Middle frontal gyrus (tissue), 1 donor: ENCODE results near the gene DNAI7.

Experiments
- DNase-seq: peaks from one replicate; pipeline ENCODE4 v3.0.0-alpha.2; 2015; ENCODE audit warnings: low spot score; ENCODE audit errors: extremely low spot score

Gene DNAI7

DNA sequence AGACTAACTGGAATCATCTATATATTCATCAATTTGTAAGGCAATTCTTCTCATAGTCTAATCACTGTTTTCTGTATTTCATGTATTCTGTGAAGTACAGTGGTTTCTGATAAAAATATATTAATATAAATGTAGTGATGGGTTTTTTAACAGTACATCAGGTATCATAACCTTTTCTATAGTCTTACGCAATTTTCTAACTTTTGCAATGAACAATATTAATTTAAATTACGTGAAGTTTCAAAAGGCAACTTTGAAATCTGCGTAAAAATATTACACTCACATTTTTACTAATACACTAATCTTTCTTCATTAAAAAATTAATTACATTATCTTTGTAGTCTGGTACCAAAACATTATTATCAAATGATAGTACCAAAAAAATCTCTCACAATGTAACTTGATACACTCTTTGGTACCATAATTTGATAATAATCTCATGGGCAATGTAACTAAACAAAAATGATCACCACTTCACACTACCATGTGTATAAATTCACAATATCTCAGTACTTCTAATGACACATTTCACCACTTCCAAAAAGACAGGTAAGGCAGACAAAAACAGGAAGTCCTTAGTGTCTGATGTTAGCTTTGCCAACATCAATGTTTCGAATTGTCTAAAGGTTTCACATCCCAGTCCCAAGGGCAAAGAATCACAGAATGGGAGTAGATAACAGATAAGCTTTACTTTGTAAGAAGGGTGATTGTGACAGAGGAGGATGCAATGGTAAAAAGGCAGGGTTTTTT, 8.7 kb downstream of the DNAI7 start:
- DNase-seq = no peak

DNA sequence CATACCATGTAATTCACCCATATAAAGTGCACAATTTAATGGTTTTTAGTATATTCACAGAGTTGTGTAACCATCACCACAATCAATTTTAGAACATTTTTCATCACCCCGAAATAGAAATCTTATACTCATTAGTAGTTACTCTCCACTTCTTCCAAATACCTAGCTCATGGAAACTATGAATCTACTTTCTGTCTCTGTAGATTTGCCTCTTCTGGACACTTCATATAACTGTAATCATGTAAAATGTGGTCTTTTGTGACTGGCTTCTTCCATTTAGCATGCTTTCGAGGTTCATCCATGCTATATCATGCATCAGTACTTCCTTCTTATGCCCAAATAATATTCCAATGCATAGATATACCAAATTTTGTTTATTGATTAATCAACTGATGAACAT, 10.8 kb downstream of the DNAI7 start:
- DNase-seq = no peak

DNA sequence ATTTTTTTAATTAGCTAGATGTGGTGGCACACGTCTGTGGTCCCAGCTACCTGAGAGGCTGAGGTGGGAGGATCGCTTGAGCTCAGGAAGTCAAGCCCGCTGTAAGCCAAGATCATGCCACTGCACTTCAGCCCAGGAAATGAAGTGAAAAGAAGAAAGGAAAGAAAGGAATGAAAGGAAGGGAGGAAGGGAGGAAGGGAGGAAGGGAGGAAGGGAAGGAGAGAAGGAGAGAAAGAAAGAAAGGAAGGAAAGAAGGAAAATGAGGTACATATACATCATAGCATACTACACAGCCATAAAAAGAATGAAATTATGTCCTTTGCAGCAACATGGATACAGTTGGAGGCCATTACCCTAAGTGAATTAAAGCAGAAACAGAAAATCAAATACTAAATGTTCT, 12.2 kb downstream of the DNAI7 start:
- DNase-seq = no peak

DNA sequence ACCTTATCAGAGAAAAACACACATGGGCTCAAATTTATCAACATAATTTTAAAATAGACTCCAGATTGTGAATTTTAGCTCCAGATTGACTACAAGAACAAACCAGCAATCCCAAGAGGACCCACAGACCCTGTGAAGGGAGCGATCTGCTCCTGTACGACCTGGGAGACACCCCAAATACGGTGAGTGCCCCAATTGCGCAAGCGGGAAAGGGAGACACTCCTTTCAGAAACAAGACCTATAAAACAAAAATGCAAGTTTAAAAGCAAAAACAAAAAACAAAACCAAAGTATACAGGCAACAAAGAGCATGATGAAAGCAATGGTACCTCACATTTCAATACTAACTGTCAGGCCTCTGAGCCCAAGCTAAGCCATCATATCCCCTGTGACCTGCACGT, 32.1 kb downstream of the DNAI7 start:
- DNase-seq = no peak

DNA sequence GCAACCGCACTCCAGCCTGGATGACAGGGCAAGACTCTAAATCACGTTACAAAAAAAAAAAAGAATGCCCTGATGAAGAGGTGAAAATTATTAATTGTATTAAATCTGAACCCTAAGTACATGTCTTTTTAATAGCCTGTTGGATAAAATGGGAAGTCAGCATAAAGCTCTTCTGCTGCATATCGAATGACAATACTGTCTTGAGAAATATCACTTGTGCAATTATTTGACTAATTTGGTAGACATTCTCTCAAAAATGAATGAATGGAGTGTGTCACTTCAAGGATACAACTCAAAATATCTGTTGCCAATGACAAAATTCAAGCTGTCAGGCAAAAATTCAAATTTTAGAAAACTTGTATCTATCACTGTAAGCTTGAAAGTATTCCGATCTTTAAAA, 38.9 kb downstream of the DNAI7 start:
- no peak for DNase-seq

DNA sequence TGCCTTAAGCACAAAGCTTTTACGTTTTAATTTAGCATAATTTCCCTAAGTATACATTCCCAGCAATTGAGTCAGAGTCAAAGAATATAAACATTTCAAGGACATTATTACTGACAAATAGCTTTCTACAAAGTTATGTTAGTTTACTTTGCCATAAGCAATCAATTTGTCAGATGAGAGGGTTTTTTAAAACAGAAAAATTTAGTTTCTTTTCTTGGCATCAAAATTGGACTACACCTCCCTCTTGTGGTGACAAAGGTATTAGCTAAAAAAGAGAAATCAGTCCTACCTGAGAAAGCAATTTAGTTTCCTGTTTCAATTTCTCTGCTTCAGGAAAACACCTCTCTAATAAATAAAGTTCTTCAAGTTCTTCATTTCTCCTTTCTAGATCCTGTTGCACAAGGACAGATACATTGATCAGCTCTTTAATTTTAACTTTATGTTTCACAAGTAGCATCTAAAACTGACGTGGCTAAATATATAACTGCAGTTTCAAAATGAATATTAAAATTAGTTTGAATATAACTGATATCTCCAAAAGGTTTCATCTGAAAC, 39.9 kb downstream of the DNAI7 start:
- no peak for DNase-seq

DNA sequence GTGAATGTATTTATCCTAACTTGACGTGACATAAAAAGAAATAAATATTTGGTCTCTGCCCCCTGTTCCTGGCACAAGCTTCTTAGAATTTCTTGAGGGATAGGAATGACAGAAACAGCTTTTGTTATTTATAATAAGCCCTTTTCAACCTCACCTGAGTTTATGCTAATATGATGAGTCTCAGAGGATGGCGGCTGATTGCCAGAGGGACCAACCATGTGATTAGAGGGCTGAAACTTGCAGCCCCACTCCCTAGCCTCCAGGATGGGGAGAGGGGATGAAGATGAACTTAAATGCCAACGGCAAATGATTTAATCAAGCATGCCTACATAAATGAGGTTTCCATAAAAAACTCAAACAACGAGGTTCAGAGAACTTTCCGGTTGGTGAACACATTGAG, 42.9 kb downstream of the DNAI7 start:
- no peak for DNase-seq

DNA sequence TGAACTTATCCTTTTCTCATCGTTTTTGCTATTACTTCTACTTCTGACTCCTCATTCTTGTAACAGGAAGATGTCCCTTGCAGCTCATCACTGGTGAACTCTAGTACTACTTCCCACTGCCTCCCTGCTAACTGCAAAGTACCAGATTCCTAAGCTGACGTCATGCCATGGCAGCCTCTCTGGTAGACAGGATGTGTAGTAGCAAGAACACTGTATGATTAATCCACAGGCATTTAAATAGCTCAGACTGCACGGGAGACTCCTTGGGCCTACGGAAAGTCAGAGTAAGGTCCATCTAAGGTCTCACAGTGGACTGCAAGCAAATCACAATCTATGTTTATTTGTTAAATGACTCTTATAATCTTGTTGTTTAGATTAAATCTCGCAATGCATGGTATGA, 43.5 kb downstream of the DNAI7 start:
- DNase-seq = no peak

DNA sequence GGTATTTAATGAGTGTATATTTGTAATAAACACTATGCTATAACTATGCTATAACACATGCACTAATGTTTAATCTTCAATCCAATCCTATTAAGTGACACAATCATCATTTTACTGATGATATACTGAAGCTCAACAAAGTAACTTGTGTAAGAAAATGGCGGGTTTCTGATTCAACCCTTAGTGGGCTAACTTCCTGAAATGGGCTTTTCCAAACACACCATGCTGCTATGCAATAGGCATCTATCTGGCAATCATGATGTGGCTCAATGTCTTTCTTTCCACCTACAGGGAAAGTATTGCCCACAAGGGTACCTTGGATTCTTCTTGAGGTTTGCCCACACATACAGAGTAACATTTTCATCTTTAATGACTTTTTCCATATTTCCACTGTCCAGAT, 48.3 kb downstream of the DNAI7 start:
- no peak for DNase-seq

DNA sequence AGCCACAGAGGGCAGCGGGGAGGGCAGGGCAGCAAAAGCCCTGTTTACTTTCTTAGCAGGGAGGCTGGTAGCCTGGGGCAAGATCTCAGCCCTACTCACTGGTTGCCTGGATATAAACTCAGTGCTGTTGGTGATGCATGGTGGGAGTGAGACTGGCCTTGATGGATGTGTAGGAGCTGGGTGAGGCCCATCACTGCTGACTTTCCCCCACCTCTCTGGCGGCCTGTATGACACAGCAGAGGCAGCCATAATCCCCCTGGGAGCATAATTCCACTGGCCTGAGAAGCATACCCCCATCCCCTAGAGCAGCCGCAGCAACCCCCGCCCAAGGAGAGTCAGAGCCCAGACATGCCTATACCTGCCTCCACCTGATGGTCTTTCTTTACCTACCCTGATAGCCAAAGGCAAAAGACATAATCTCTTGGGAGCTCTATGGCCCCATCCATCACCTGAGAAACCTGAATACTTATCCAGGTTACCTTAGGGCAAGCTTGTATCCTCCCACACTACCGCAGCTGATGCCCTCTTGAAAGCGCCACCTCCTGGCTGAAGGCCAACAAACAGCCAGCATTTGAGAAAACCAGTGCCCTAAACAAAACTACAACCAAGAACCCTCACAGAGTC, 59.3 kb downstream of the DNAI7 start:
- DNase-seq = no peak

DNA sequence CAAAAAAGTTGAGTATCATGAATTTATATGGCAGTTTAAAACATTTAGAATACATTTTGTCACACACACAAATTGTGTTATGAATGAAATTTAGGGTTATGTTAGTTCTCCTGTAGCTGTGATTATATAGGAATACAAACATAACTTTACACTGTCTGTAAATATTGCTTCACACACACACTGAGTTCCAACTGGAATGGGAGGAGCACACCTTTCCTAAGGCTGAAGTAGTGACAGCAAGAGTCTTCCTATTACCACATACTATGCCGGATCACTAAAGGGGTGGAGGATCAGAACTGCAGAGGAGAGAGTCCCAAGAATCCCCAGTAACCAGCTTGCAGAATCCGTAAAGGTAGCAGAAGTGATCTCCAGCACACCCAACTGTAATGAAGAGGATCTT, 63.7 kb downstream of the DNAI7 start:
- DNase-seq = no peak

DNA sequence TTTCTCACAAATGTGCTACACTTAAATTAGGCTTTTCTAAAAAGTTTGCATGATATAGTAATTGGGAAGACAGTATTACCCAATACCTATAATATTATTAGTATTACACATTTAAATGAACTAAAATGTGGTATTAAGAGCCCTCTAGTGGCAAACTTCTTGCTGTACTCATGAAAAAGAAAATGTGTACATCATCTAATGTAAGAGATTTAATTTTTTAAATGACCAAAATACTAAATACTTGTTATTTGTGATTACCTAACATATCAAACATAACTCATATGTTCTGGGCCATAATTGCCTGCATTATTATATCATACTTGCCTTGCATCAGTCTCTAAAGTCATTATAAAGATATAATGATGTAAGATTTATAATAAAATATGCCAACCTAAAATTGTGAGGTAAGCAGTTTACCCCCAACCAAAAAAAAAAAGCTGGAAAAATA, 64.2 kb downstream of the DNAI7 start:
- peak; percentile 35 for DNase-seq

DNA sequence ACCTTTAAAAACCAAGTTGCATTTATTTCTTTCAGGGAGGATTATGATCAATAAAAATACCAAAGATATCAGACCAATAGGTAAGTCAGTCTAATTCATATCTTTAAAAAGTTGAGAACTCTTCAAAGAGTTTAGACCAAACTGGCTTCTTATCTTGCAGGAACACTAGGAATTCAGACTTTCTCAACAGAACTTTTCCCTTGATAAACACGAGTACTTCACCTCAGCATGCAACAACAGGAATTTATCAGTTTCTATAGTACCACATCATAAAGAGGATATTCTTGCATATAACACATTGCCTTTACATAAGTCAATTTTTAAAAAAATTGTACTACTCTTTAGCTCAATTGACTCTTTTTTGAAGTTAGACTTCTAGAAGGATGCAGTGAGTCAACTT, 68.2 kb downstream of the DNAI7 start:
- no peak for DNase-seq

DNA sequence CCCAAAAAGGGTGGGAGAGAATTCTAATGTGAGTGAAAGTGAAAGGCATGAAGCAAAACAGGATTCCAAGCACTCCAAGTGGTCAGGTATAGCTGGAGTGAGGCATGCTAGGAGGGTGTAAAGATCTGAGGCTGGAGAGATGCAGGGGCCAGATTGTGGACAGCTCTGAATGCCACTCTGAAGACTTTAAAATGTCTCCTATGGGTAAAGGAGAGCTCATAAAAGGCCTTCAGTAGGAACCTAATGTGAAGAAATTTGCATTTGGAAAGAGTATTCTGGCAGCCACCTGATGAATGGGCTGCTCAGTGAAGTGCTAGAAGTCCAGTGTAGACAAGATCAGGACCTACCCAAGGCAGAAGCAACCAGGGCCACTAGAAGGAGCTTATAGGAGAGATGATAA, 68.9 kb downstream of the DNAI7 start:
- DNase-seq = no peak

DNA sequence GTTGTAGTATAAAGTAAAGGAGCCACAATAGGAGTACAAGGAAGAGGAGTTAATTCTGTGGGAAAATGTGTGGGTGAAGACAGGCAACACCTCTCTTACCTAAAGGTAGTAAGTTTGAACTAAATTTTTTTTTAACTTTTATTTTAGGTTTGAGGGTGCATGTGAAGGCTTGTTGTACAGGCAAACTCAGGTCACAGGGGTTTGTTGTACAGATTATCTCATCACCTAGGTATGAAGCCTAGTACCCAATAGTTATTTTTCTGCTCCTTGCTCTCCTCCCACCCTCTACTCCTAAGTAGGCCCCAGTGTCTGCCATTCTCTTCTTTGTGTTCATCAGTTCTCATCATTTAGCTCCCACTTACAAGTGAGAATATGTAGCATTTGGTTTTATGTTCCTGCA, 70.5 kb downstream of the DNAI7 start:
- DNase-seq = no peak

DNA sequence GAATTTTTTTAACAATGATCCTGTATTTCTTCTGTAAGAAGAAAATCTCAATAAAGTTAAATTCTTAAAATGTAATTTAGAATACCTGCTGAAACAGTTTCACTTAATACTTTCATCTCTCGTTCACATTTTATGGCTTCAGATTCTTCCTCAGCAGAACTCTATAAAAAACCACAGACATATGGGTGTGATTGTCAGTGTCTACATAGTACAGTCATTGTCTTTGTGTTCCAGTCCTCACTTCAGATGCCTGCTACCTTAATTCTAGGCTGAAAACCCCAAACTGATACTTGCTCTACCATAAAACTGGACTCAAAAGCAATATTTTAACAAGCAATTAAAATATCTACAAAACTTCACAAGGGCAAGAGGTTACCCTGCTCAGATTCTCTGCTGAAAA, 71.8 kb downstream of the DNAI7 start:
- no peak for DNase-seq

DNA sequence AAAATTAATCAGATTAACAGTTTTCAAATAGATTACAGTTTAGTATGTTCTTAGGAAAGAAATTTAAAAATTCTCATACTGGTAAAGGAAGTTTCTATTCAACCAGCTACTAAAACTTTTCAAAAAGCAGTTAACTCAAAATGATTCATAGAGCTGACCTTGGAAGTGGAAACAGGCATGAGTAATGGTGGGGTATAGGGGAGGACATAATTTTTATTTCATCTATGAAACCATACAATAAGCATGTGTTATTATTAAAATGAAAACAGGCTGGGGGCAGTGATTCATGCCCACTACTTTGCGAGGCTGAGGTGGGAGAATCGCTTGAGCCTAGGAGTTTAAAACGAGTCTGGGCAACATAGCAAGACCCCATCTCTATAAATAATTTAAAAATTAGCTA, 73.0 kb downstream of the DNAI7 start:
- no peak for DNase-seq

DNA sequence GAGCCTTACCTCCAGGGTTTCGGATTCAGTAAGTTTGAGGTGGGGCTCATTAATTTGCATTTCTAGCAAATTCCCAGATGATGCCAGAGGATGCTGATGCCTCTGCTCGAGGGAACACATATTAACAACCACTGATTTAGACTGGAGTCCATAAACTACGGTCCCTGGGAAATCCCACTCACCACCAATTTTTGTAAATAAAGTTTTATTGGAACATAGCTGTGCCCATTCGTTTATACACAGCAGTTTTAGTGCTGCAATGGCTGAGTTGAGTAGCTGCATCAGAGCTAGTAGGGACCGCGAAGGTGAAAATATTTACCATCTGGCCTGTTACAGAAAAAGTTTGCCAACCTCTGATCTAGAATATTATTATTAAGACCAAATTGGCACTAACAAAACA, 73.8 kb downstream of the DNAI7 start:
- no peak for DNase-seq

DNA sequence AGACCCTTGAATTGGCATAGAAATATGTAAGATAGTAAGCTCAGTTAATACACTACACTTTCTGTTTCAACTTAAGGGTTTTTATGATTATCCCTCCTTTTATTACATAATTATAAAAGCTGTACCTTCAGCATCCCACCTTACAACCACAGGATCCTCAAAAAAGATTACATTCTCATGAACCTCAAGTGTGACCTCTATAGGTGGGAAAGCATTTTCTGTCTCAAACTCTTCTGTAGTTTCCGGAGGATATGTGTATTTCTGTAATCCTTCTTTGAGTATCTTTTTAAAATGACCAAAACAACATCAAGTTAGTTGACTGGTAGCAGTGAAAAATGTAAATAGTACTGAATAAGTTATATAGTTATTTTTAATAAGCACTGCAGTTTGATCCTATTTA, 75.9 kb downstream of the DNAI7 start:
- no peak for DNase-seq

DNA sequence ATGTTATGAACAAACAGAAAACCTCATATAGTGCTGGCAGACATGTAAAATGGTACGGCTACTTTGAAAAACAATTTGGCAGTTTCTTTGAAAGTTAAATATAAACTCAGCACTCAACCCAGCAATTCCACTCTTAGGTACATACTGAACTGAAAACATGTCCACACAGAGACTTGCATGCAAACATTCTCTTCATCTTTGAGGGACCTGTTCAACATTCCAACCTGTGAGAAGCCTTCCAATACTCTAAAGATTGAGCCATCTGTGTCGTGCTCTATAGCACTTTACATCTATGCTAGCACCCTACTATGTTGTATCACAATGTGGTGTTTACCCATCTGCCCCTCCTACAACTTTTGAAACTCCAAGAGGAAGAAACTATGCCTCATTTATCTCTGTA, 79.3 kb downstream of the DNAI7 start:
- no peak for DNase-seq

DNA sequence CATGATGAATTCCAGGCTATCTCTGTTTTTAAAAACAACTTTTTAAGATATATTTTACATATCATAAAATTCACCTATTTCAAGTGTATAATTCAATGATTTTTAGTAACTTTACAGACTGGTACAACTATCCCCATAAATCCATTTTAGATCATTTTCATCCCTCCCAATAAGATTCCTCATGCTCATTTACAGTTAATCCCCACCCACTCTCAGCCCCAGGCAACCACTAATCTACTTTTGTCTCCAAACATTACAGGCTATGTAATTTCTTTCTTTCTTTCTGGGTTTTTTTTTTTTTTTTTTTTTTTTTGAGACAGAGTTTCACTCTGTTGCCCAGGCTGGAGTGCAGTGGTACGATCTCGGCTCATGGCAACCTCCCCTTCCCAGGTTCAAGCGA, 81.3 kb downstream of the DNAI7 start:
- no peak for DNase-seq

DNA sequence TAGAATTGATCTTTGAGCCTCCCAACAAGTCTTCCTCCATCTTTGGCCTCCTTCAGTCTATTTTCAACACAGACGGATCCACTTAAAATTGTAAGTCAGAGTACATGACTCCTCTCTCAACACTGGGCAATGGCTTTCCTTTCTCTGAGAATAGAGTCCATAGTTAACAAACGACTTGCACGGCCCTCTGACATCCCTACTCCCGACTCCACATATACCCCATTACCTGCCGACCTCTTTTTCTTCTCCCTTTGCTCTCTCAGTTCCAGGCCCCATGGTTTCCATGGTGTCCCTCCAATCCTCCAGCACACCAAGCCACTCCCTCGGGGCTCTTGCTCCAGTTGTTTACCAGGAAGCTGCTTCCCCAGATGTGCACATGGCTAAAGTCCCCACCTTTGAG, 84.7 kb downstream of the DNAI7 start:
- no peak for DNase-seq

DNA sequence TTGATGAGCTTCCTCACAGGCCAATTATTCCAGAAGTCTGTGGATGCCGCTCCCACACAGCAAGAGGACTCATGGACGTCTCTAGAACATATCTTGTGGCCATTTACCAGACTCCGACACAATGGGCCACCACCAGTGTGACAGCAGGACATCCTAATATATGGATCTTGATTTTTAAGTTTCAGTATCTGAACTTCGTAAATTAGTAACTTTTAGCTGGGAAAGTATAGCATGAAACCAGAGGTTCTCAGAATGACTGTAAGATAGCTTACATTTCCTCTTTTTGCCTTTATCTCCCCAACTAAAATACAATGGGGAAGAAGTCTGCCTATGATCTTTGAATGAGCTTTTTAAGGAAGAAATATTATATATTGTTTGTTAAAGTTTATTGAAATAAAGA, 87.0 kb downstream of the DNAI7 start:
- no peak for DNase-seq
